Measurements from ENCODE around the gene LMBRD2. TPM values are rescaled to one million over a fixed set of nuclear protein-coding genes. Genes with fewer than 3 reads are reported as not detected.

The LMBRD2 gene
- polyA plus RNA-seq, 2 of the 4 experiments (the other 2 are of a cell fraction): 2.9 to 6.8 TPM

GRCh38 chr5:36155291-36155690, 3.6 kb upstream of the LMBRD2 start:
- ChIA-PET POLR2A (no interaction called here), CTCF (interaction anchor here (2.1 kb wide), 1 partner anchor 23 kb away, joined by 7 read pairs; no protein-coding TSS in a partner anchor)
- DNase-seq (ENCODE audit: low read depth in 1 of 2, low spot score in 1 of 2) (no peak), ATAC-seq (no peak), FAIRE-seq (no peak)
- TF ChIP-seq, protein P1, sequence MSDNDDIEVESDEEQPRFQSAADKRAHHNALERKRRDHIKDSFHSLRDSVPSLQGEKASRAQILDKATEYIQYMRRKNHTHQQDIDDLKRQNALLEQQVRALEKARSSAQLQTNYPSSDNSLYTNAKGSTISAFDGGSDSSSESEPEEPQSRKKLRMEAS (IDR thresholded peaks at IDR 0.05): no peak
- no peak for TF ChIP-seq RARB (CRISPR knock-in tag; IDR thresholded peaks at IDR 0.05)
- TF ChIP-seq HEYL (CRISPR knock-in tag; IDR thresholded peaks at IDR 0.05): no peak
- no peak for TF ChIP-seq RNF2 (IDR thresholded peaks at IDR 0.05; ENCODE audit: borderline replicate concordance, low read depth)
- no peak for TF ChIP-seq EP300 (IDR thresholded peaks at IDR 0.05)
- TF ChIP-seq, protein P2, sequence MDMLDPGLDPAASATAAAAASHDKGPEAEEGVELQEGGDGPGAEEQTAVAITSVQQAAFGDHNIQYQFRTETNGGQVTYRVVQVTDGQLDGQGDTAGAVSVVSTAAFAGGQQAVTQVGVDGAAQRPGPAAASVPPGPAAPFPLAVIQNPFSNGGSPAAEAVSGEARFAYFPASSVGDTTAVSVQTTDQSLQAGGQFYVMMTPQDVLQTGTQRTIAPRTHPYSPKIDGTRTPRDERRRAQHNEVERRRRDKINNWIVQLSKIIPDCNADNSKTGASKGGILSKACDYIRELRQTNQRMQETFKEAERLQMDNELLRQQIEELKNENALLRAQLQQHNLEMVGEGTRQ (IDR thresholded peaks at IDR 0.05): no peak
- TF ChIP-seq CHD2 (IDR thresholded peaks at IDR 0.05; ENCODE audit: low read length, partially characterized antibody): no peak
- TF ChIP-seq TFCP2L1 (CRISPR knock-in tag; IDR thresholded peaks at IDR 0.05): no peak
- TF ChIP-seq REST (IDR thresholded peaks at IDR 0.05): no peak
- TF ChIP-seq FOXS1 (CRISPR knock-in tag; IDR thresholded peaks at IDR 0.05): no peak
- no peak overlapping the region for H3K4me2 ChIP-seq
- no peaks in the 10 kb centered on the region for H3K9me3 ChIP-seq
- H3K4me3 ChIP-seq: no peak overlapping the region
- H3K4me1 ChIP-seq: peaks cover 7% of the 10 kb centered on the region; the same call in 1 of the 3 replicates
- H3K27ac ChIP-seq: no peak overlapping the region
- WGBS (ENCODE audit: missing lambda C conversion rate): 93% methylated on average over 7 of the region's 7 CpGs

- POLR2A ChIA-PET: no interaction called here
- CTCF ChIA-PET: interaction anchor here (1.5 to 2.9 kb wide), 2 partner anchors 25 to 88 kb away, joined by 3 to 10 read pairs; partner anchors contain the start of gene NADK2
- H3K4me1 ChIP-seq: peaks cover 7% of the 10 kb centered on the region; the same call in 1 of the 3 replicates
- no peak for DNase-seq (ENCODE audit: low read depth in 1 of 2, low spot score in 1 of 2)
- H3K4me3 ChIP-seq: no peak overlapping the region
- no peak for FAIRE-seq
- H3K4me2 ChIP-seq: peak overlapping the region; percentile 81
- no peak overlapping the region for H3K27ac ChIP-seq
- H3K9me3 ChIP-seq: no peaks in the 10 kb centered on the region
- WGBS (ENCODE audit: missing lambda C conversion rate): 87% methylated on average over 4 of the region's 4 CpGs
- ATAC-seq: no peak
- no peak for TF ChIP-seq CHD4 (IDR thresholded peaks at IDR 0.05; ENCODE audit: borderline replicate concordance)
- TF ChIP-seq ZC3H11A (IDR thresholded peaks at IDR 0.05): no peak
- no peak for TF ChIP-seq ZFP36 (IDR thresholded peaks at IDR 0.05; ENCODE audit: borderline replicate concordance, partially characterized antibody)
- no peak for TF ChIP-seq POLR2AphosphoS2 (conservative IDR thresholded peaks at IDR 0.05; ENCODE audit: low read length)
- no peak for TF ChIP-seq POLR2A (IDR thresholded peaks at IDR 0.05; ENCODE audit: low read length)
- TF ChIP-seq CEBPB (IDR thresholded peaks at IDR 0.05): no peak
- TF ChIP-seq REST (IDR thresholded peaks at IDR 0.05): no peak
- no peak for TF ChIP-seq MAFK (IDR thresholded peaks at IDR 0.05; ENCODE audit: partially characterized antibody)
- TF ChIP-seq, protein P3, sequence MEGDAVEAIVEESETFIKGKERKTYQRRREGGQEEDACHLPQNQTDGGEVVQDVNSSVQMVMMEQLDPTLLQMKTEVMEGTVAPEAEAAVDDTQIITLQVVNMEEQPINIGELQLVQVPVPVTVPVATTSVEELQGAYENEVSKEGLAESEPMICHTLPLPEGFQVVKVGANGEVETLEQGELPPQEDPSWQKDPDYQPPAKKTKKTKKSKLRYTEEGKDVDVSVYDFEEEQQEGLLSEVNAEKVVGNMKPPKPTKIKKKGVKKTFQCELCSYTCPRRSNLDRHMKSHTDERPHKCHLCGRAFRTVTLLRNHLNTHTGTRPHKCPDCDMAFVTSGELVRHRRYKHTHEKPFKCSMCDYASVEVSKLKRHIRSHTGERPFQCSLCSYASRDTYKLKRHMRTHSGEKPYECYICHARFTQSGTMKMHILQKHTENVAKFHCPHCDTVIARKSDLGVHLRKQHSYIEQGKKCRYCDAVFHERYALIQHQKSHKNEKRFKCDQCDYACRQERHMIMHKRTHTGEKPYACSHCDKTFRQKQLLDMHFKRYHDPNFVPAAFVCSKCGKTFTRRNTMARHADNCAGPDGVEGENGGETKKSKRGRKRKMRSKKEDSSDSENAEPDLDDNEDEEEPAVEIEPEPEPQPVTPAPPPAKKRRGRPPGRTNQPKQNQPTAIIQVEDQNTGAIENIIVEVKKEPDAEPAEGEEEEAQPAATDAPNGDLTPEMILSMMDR (IDR thresholded peaks at IDR 0.05): no peak
- TF ChIP-seq CHD2 (IDR thresholded peaks at IDR 0.05; ENCODE audit: low read length, partially characterized antibody): no peak
- TF ChIP-seq EHF (CRISPR knock-in tag; IDR thresholded peaks at IDR 0.05): no peak
- TF ChIP-seq HEYL (CRISPR knock-in tag; IDR thresholded peaks at IDR 0.05): no peak
- TF ChIP-seq FOSL2 (IDR thresholded peaks at IDR 0.05): no peak
- no peak for TF ChIP-seq FOSL2 (CRISPR knock-in tag; IDR thresholded peaks at IDR 0.05)
- TF ChIP-seq, protein P4, sequence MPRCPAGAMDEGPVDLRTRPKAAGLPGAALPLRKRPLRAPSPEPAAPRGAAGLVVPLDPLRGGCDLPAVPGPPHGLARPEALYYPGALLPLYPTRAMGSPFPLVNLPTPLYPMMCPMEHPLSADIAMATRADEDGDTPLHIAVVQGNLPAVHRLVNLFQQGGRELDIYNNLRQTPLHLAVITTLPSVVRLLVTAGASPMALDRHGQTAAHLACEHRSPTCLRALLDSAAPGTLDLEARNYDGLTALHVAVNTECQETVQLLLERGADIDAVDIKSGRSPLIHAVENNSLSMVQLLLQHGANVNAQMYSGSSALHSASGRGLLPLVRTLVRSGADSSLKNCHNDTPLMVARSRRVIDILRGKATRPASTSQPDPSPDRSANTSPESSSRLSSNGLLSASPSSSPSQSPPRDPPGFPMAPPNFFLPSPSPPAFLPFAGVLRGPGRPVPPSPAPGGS (IDR thresholded peaks at IDR 0.05): no peak
- TF ChIP-seq CBX2 (IDR thresholded peaks at IDR 0.05; ENCODE audit: borderline replicate concordance, low read depth): no peak
- TF ChIP-seq, protein P1 (IDR thresholded peaks at IDR 0.05): no peak
- TF ChIP-seq, protein P5, sequence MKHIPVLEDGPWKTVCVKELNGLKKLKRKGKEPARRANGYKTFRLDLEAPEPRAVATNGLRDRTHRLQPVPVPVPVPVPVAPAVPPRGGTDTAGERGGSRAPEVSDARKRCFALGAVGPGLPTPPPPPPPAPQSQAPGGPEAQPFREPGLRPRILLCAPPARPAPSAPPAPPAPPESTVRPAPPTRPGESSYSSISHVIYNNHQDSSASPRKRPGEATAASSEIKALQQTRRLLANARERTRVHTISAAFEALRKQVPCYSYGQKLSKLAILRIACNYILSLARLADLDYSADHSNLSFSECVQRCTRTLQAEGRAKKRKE (CRISPR knock-in tag; IDR thresholded peaks at IDR 0.05; ENCODE audit: low read depth): no peak
- TF ChIP-seq ZNF302 (CRISPR knock-in tag; IDR thresholded peaks at IDR 0.05): no peak
Measured at GRCh38 chr5:36153726-36154125, 2.0 kb upstream of the LMBRD2 start.
